Inferior parietal cortex (tissue), 1 donor: ENCODE results near the gene WFDC6.

Experiments used
- DNase-seq: peaks from one replicate; pipeline ENCODE4 v3.0.0-alpha.2; 2016; ENCODE audit errors: extremely low spot score

WFDC6 gene

DNA sequence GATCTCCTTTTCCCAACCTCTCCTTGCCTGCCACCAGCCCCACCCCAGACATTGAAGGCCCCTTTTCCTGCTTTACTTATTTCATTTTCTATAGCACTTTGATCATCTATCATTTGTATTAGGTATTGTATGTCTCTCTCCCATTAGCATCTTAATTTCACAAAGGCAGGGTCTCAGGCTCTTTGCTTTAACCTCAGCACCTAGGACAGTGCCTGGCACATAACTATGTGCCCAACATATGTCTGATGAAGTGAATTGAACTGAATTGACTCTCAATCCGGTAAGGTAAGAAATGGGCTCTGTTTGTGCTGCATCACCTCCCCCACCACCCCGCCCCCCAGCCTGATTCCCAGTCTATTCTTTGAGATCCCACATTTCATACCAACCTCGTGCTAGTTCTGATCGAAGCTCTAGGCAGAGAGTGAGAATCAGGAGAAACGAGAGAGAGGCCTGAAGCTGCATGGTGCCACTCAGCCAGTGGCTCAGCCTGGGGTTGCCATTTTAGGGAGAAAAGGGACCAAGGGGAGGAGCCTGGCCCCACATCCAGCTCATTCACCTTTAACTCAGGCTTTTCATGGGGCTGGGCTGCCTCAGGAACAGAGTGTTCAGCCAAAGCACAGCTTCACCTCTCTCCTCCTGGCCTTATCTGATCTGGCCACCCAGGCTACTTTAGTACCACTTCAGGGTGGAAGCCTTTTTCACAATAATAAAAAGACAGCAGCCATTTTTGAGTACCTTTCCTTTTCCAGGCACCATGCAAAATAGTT, 24.0 kb downstream of the WFDC6 start, which contains the start of gene SPINT3:
Gene SPINT3 (minus strand): TSS at position 476 of the 767 bp plus-strand sequence. CDS start 14 bp downstream, at position 462.
- DNase-seq = no peak

DNA sequence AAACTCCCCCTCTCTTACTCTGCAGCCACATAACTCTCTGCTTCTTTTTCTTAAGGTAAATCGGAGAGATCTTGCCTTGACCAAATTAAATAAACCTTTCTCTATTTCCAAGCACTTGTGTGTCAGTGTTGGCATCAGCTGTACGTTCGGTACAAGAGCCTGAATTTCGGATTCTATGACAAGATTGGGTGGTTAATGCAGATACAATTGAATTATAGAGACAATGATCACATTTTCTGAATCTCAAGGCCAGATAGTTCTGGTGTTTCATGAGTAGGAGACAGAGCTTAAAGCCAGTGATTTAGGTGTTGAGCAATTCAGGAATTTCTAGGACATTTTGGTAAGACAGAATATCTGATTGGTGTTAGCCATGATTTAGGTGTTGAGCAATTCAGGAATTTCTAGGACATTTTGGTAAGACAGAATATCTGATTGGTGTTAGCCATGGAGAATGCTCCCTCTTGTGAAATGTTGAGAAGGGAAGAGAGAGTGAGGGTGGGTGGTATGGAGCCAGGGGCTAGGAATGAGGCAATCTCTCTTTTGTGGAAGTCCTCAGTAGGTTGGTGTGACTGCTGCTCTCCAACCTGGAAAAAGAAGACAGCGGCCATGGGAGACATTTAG, 28.9 kb downstream of the WFDC6 start:
- no peak for DNase-seq

DNA sequence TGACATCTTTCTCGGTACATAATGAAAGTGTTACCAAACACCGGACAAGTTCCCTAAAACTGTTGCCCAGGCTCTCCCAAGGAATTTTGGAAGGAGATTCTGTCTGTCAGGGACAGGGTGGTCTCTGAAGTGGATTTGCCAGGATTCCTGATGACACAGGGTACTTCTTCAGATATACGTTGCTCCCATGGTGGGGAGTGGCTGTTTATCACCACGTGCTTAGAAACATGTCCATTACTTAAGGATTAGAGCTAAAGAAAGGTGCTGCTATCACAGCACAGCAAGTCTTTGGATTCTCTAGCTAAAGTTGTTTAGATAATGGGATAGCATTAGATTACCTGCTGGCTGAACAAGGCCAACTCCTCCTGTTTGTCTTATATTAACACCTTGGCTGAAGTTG, 30.2 kb downstream of the WFDC6 start:
- no peak for DNase-seq

DNA sequence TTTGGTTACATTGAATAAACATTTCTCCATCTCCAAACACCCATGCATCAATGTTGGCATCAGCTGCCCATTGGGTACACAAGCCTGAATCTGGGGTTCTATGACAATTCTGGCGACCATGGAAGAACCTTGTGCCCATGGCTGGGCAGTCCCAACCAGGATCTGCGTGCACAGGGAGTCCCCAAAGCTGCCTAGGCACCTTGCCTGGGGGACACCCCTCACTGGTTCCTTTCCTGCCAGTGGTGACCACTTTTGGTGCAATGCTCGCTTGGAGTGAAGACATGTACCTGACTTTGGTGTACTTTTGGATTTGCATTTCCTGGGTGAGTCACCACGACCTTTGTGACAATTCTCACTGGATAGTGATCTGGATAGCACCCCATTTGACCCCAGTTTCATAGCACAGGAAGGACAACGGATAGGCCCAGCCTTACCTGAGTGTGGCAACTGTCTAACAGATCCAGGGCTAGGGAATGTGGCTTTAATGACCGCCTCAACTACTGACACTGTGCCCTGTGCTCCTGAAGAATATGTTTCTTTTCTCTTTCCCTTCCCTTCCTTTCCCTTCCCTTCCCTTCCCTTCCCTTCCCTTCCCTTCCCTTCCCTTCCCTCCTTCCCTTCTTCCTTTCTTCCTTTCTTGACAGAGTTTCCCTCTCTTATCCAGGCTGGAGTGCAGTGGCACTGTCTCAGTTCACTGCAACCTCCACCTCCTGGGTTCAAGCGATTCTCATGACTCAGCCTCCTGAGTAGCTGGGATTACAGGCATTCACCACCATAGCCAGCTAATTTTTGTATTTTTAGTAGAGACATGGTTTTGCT, 31.0 kb downstream of the WFDC6 start:
- no peak for DNase-seq

DNA sequence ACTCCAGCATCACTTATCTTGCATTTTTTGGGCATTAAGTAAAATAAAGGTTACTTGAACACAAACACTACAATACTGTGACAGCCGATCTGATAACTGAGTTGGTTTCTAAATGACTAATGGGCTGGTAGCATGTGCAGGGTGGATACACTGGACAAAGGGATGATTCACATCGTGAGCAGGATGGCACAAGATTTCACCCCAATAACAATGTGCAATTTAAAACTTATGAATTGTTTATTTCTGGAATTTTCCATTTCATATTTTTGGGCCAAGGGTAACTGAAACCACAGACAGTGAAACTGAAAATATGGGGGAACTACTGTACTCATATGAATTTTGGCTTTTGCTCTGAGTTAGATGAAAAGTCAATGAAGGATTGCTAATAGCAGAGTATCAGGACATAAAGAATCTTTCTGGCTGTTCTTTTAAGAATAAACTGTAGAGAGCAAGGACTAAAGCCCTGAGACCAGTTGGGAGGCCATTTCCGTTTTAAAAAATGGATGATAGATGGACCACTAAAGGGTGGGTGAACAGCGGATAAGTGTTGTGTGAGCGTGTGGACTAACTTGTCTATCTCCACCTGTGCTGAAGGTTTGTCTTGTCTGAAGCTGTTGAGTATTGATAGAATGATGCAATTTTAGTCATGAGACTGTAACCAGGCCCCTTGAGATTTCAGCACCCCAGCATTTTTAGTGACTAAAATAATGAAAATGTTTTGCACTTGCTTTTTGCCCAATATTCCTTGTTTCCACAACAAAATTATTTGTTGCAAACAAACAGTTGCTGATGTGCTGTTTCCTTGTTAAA, 32.1 kb downstream of the WFDC6 start:
- no peak for DNase-seq

DNA sequence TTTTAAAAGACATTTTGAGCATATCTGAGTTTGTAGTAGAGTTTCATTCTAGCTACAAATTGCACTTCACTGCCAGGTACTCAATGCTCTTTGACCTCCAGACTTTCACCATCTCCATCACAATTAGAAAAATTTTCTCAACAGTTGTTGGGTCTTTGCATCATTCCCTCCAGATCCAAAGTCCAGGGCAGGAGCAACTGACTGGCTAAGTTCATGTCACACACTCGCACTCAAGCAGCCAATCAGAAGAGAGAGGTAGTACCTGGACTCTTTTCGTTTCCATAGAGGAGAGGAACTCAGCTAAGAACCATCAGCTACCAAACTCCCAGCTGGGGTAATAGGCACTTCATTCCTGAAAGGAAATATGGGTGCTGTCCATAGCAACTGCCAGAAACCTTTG, 32.9 kb downstream of the WFDC6 start:
- no peak for DNase-seq

DNA sequence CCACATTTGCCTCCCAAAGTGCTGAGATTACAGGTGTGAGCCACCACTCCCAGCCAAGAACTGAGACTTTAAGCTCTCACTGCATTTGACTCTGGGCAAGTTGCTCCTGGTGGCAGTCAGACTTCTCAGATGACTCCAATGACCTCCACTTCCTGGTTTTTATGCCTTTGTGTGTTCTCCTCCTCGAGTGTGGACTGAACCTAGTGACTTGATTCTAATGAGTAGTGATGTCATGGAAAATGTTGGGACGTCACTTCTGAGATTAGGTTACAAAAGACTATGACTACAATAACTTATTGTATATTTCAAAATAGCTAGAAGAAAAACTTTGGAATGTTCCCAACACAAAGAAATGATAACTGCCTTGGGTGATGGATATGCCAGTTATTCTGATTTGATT, 35.9 kb downstream of the WFDC6 start:
- DNase-seq = no peak

DNA sequence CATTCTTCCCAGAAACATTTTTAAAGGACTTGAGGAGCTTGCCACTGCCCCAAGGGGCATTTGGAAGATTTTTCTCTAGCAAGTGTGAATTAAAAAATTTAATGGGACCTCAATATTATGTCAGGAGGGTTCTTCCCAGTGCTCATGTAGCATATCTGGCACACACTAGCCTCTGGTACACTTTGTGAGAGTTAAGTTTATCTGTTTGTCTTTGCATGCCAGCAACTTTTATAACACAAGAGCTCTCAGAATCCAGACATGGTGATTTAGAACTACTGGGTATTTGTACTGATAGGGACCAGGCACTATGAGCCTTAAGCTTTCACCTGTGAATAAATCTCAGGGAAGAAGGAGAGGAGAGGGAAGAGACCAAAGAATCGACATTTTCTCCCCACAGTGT, 36.7 kb downstream of the WFDC6 start:
- no peak for DNase-seq

DNA sequence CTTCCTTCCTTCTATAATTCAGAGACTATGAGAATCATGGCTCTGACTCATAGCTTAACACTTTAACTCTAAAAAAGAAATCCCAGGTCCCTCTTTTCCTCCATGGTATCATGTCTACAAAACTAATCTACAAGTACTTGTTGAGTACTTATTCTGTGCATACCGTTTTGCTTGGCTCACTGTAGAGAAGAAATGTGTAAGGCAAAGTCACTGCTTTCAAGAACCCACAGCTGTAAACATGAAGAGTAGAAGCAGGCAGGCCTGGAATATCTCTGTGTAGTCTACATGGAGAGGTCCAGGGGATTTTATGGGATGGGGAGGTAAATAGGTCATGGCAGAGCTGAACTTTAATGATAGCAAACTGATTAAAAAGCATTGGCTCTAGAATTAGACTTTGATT, 37.7 kb downstream of the WFDC6 start:
- DNase-seq = no peak

DNA sequence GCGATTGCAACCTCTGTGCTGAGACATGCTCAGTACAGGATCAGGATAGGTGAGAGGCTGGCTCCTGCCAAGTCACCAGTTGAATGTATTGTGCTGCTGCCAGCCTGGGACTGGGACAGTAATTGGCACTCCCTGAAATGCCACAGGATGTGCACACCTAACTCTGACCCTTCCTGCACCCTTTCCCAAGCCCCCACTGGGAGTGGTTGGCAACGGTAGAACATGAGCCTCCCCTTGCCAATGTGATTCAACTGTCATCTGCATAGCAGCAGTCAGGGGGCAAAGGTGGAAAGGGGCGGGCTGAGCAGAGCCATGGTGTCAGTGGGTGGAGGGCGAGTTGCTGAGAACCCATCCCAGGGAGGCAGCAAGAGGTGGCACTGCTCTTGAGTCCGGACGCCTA, 39.3 kb downstream of the WFDC6 start:
- no peak for DNase-seq

DNA sequence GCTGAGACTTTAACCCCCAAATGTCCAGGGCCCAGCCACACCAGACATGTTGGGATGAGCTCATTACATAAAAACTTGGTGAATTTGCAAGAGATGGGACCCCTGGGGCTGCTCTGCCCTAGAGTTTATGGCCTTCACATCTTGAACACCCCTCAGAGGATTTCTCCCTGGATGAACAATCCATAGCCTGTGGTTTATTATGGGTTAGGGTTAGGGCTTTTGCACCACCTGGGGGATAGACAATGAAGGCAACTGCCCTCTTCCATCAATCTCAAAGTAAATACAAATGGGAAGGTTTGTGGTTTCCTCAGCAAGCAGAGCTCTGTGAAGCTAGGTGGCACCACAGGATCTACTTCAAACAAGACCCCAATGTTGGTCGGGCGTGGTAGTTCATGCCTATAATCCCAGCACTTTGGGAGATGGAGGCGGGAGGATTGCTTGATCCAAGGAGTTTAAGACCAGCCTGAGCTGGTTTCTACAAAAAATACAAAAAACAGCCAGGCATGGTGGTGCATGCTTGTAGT, 41.2 kb downstream of the WFDC6 start:
- DNase-seq = no peak

DNA sequence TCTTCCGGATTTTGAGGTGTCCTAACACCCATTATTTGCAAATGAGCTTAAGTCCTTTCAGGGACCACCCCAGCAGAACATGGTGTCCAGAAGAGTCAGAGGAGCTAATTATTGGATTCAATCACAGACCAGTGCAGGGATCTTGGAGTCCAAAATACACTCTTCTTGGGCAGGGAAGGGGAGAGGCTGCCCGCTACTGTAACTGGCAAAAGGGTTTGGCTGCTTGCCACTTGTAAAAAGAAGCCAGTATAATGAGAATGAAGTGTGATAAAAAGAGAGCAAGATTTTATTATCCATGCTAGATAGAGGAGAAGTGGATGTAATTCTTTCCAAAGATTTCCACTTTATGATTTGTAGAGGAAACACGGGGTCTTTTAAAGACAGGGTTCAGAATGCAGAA, 43.1 kb downstream of the WFDC6 start:
- no peak for DNase-seq

DNA sequence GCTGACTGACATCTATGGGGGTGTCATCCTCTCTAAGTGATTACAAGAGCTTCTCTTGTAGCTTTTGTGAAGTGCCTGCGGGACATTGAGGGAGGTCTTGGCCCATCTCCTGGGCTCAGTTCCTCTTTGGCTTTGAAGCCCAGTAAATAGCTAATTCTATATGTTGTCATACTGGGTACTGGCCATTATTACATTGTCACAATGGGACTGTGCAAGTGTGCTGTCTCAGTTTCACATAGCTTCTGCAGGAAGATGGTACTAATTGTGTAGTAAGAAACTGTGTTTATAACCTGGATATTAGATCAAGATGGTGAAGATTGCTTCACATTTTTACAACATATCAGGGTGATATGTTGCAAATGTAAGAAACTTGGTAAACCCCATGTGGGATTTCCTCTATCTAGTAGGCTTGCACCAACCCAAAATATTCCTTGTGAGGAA, 43.8 kb downstream of the WFDC6 start:
- no peak for DNase-seq

DNA sequence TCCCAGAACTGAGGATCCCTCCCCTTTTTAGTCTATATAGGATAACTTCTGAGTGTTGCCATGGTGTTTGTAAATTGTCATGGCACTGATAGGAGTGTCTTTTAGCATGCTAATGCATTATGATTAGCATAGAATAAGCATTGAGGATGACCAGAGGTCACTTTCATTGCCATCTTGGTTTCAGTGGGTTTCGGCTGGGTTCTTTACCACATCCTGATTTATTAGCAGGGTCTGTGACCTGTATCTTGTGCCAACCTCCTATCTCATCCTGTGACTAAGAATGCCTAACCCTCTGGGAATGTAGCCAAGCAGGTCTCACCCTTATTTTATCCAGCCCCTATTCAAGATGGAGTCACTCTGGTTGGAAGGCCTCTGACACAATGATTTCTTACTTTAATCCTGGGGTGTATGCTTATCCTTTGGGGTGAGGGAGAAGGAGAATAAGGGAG, 50.2 kb downstream of the WFDC6 start:
- no peak for DNase-seq

DNA sequence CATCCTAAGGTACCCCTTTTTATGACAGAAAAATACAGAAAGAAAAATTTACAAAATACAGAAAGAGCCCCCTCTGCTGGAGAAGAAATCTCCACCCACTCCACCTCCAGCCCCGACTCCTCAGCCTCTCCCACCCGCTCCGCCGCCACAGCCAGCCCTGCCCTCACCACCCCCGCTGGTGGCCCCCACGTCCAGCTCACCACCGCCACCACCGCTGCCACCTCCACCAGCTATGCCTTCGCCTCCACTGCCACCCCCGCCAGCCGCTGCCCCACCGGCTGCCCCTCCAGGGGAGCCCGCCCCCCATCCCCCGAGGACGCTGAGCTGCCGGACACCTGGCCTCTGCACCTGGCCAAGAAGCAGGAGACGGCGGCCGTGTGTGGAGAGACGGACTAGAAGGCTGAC, 52.0 kb downstream of the WFDC6 start:
- no peak for DNase-seq

DNA sequence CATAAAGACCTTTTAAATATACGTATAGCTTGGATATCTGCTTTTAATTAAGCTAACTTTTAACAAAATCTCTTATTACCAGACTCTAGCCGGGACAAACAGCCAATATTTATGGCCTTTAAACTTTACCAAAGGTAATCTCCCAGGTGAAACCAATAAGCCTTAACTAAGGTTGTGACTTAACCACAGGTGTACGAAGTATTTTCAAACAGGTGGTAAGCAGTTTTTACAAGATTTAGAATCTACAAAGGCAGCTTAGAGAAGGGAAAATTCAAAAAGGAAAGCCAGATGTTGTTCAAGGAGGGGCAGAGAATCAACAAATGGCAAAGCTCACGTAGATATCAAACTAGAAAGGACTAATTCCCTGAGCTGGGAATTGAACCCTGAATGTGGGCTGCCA, 53.9 kb downstream of the WFDC6 start:
- DNase-seq = no peak

DNA sequence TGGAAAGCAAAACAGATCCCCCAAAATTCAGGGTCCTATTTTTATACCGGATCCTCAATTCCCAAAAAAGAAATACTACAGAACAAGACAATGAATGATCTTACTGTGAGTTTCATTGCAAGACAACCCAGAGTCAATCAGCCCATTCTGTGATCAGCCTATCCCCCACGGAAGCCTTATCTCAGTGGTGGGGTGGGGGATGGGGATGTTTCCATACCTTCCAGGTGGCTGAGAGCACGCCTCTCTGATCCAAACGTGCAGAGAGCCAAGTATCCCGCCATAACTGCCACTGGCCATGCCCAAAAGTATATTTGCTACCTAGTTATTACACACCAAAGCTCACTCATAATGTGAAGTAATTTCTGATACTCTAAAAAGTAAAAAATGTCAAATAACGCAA, 54.6 kb downstream of the WFDC6 start:
- DNase-seq = no peak
